Fibroblast of skin of left quadriceps (primary cell): ENCODE results near the gene SRSF1.
"Not testable (repeated sequence)": the region's sequence is repeated elsewhere in the genome, so short reads cannot be mapped to it uniquely, and the experiment has no call there.

Experiments
- DNase-seq, 2 experiments: peaks; one replicate each; pipeline ENCODE4 v3.0.0-alpha.2; 2013; ENCODE audit warnings: low read depth in 2 of 2

SRSF1 gene

GRCh38 chr17:57990037-57990436 is 17.0 kb downstream of the SRSF1 start:
- no peak for DNase-seq

GRCh38 chr17:57988301-57989250 is 18.5 kb downstream of the SRSF1 start:
- no peak for DNase-seq

- DNase-seq = no peak
Measured at GRCh38 chr17:57987581-57988300, 19.3 kb downstream of the SRSF1 start, which contains the start of gene VEZF1. TSS of gene VEZF1 (minus strand) at chr17:57988254. CDS start at chr17:57988111, 143 bp downstream.

- no peak for DNase-seq
Measured at GRCh38 chr17:57986841-57987580, 20.0 kb downstream of the SRSF1 start.

- no peak for DNase-seq
Measured at GRCh38 chr17:57985675-57985974, 21.4 kb downstream of the SRSF1 start.

- DNase-seq = no peak
Measured at GRCh38 chr17:57984936-57985674, 21.9 kb downstream of the SRSF1 start.

GRCh38 chr17:57984261-57984890 is 22.7 kb downstream of the SRSF1 start:
- no peak for DNase-seq

GRCh38 chr17:57983446-57983845 is 23.6 kb downstream of the SRSF1 start:
- DNase-seq = no peak

GRCh38 chr17:57982452-57983170 is 24.4 kb downstream of the SRSF1 start:
- no peak for DNase-seq

GRCh38 chr17:57980522-57980921 is 26.5 kb downstream of the SRSF1 start:
- DNase-seq = no peak

GRCh38 chr17:57979076-57979475 is 28.0 kb downstream of the SRSF1 start:
- no peak for DNase-seq

GRCh38 chr17:57976594-57976993 is 30.5 kb downstream of the SRSF1 start:
- DNase-seq = no peak

- DNase-seq = no peak
Measured at GRCh38 chr17:57975044-57975443, 32.0 kb downstream of the SRSF1 start.

GRCh38 chr17:57974053-57974824 is 32.8 kb downstream of the SRSF1 start:
- not testable (repeated sequence) for DNase-seq

- no peak for DNase-seq
Measured at GRCh38 chr17:57972151-57972550, 34.9 kb downstream of the SRSF1 start.

- no peak for DNase-seq
Measured at GRCh38 chr17:57971572-57971971, 35.5 kb downstream of the SRSF1 start.

- peak in 1 of 2 experiments; percentile 58 for DNase-seq
Measured at GRCh38 chr17:57970710-57971109, 36.3 kb downstream of the SRSF1 start.

GRCh38 chr17:57968456-57968855 is 38.6 kb downstream of the SRSF1 start:
- DNase-seq = no peak

- no peak for DNase-seq
Measured at GRCh38 chr17:57966875-57967274, 40.2 kb downstream of the SRSF1 start.

- no peak for DNase-seq
Measured at GRCh38 chr17:57966246-57966645, 40.8 kb downstream of the SRSF1 start.
